22Rv1 (cell line): ENCODE data around the gene FER.

Experiments used
- H3K27ac ChIP-seq: fragments of 450-650 bp; 2 replicates; pipeline ENCODE4 v1.5.1; 2017
- ZFX ChIP-seq: fragments of 450-650 bp; IDR thresholded peaks from 2 replicates; pipeline ENCODE4 v1.6.1; 2017; ENCODE audit warnings: antibody characterized with exemption, borderline replicate concordance
- TF ChIP-seq, protein P1 (sequence below): fragments of 450-650 bp; IDR thresholded peaks from 2 replicates; pipeline ENCODE4 v1.5.1; 2017; ENCODE audit warnings: mild to moderate bottlenecking

The FER gene

GRCh38 chr5:109083937-109084336 lies 336.2 kb downstream of the FER start:
- H3K27ac ChIP-seq, result no peak overlapping the region
- no peak for TF ChIP-seq ZFX
- TF ChIP-seq, protein P1, sequence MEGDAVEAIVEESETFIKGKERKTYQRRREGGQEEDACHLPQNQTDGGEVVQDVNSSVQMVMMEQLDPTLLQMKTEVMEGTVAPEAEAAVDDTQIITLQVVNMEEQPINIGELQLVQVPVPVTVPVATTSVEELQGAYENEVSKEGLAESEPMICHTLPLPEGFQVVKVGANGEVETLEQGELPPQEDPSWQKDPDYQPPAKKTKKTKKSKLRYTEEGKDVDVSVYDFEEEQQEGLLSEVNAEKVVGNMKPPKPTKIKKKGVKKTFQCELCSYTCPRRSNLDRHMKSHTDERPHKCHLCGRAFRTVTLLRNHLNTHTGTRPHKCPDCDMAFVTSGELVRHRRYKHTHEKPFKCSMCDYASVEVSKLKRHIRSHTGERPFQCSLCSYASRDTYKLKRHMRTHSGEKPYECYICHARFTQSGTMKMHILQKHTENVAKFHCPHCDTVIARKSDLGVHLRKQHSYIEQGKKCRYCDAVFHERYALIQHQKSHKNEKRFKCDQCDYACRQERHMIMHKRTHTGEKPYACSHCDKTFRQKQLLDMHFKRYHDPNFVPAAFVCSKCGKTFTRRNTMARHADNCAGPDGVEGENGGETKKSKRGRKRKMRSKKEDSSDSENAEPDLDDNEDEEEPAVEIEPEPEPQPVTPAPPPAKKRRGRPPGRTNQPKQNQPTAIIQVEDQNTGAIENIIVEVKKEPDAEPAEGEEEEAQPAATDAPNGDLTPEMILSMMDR, result no peak

GRCh38 chr5:109089191-109089590 lies 341.5 kb downstream of the FER start:
- H3K27ac ChIP-seq, result no peak overlapping the region
- TF ChIP-seq ZFX, result no peak

GRCh38 chr5:109099081-109099480 lies 351.4 kb downstream of the FER start:
- H3K27ac ChIP-seq, result no peak overlapping the region
- TF ChIP-seq, protein P1, result no peak
- TF ChIP-seq ZFX, result no peak

DNA sequence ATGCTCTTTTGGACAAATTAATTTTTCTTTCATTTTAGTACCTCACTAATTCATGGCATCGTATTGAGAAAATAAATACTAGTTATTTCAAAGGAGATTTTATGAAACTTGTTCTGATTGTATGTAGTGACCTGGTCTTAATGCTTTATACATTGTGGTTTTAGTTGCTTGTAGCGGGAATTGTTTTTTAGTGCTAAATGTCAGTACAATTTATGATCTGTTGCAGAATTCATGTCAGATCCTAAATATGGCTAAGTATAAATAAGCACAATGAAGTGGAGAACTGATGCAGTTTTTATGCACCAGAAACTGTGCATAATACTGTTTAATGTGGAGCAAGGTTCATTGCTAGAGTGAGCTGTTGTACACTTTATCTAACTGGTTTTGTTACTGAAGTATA lies 353.3 kb downstream of the FER start:
- TF ChIP-seq, protein P1, result no peak
- no peak for TF ChIP-seq ZFX
- no peak overlapping the region for H3K27ac ChIP-seq

DNA sequence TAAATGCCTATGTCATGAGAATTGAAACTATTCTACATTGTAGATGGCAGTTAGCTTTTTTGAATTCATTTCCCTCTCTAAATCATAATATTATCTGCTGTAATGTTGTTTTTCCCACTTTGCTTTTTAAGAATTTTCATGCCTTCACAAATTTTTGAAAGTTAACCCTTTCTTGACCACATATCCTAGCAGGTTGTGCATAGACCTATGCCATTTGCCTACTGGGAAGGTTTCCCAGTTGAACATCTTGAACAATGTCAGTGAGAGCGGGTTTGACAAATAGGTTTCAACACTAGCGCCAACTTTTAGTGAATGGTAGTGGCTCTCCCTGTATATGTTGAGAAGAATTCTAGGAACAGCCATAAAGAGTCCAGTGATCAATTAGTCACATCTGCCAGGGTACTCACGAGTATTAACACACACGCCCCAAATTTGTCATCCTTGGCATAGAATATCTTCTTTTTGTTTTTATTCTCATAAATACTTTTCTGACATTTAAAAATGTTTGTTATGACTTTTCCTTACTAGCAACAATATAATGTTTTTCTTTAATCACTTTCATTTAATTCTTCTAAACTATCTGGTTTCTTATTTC lies 354.5 kb downstream of the FER start:
- TF ChIP-seq ZFX, result no peak
- TF ChIP-seq, protein P1, result no peak
- H3K27ac ChIP-seq, result no peak overlapping the region

- TF ChIP-seq ZFX, result no peak
- TF ChIP-seq, protein P1, result no peak
- H3K27ac ChIP-seq, result no peak overlapping the region
Observed at GRCh38 chr5:109105631-109106267, 358.1 kb downstream of the FER start.

- TF ChIP-seq, protein P1, result no peak
- TF ChIP-seq ZFX, result no peak
- H3K27ac ChIP-seq, result no peak overlapping the region
Observed at GRCh38 chr5:109111680-109112079, 364.0 kb downstream of the FER start.

GRCh38 chr5:109113608-109114007 lies 365.9 kb downstream of the FER start:
- TF ChIP-seq, protein P1, result no peak
- TF ChIP-seq ZFX, result no peak
- H3K27ac ChIP-seq, result no peak overlapping the region
